Measurements from ENCODE around the gene TSPEAR. TPM values are rescaled to one million over a fixed set of nuclear protein-coding genes. Genes with fewer than 3 reads are reported as not detected.

TSPEAR gene
- total RNA-seq, 1 experiment from 2014 or later: not detected

DNA sequence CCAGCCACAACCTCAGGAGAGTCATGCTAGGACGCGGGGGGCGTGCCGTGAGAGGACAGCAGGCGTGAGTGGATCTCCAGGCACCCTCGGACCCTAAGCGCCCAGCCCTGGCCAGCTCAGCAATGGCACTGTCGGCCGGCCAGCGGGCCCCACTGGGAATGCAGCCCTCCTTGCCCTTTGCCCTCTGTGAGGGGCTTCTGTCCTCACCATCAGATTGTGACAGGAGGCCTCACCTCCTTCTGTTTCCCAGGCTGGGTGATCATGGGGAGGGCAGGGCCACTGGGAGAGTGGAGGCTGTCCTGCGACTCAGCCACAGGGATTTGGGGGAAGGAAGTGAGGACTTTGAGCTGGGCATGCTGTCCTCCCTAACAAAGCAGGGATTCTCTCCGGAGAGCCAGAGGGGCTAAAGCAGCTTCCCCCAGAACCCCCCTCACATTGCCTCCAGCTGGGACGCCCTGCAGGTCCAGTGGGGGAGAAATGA is 262.7 kb downstream of the TSPEAR start:
- no peak overlapping the region for H3K27ac Mint-ChIP-seq (ENCODE audit: unreplicated experiment)
- intact Hi-C loops (cut with micrococcal nuclease; ENCODE audit: unreplicated experiment): no loop called here
- CTCF ChIA-PET: no interaction called here
- no peaks in the 10 kb centered on the region for H3K4me1 Mint-ChIP-seq (ENCODE audit: low read depth, unreplicated experiment)
- no peaks in the 10 kb centered on the region for H3K9me3 Mint-ChIP-seq (ENCODE audit: low read depth, unreplicated experiment)
- TF ChIP-seq CTCF (IDR thresholded peaks at IDR 0.05; ENCODE audit: unreplicated experiment): no peak
- DNase-seq: no peak
- H3K36me3 Mint-ChIP-seq (ENCODE audit: insufficient read depth, unreplicated experiment): peaks cover 6% of the 10 kb centered on the region
- H3K27me3 Mint-ChIP-seq (ENCODE audit: unreplicated experiment): peaks cover 80% of the 10 kb centered on the region
- no peak overlapping the region for H3K4me3 Mint-ChIP-seq (ENCODE audit: low read depth, unreplicated experiment)
- BruUV-seq (replicated peaks): no TSS peak

Other genes starting within 250 kb of the TSPEAR start
- not detected in 2 replicates for gene KRTAP10-1, start 171.4 kb downstream of the TSPEAR start, total RNA-seq (2022)
- not detected in 2 replicates for gene KRTAP10-2, start 160.1 kb downstream of the TSPEAR start, total RNA-seq (2022)
- not detected in 2 replicates for gene KRTAP10-3, start 152.8 kb downstream of the TSPEAR start, total RNA-seq (2022)
- not detected in 2 replicates for gene KRTAP10-4, start 137.8 kb downstream of the TSPEAR start, total RNA-seq (2022)
- not detected in 2 replicates for gene KRTAP10-5, start 131.0 kb downstream of the TSPEAR start, total RNA-seq (2022)
- gene KRTAP10-6, start 119.1 kb downstream of the TSPEAR start, total RNA-seq (2022): not detected in 2 replicates
- gene KRTAP10-7, start 111.0 kb downstream of the TSPEAR start, total RNA-seq (2022): not detected in 2 replicates
- gene KRTAP10-8, start 99.5 kb downstream of the TSPEAR start, total RNA-seq (2022): not detected in 2 replicates
- not detected in 2 replicates for gene KRTAP10-9, start 84.5 kb downstream of the TSPEAR start, total RNA-seq (2022)
- gene KRTAP10-10, start 74.2 kb downstream of the TSPEAR start, total RNA-seq (2022): not detected in 2 replicates
- not detected in 2 replicates for gene KRTAP10-11, start 65.2 kb downstream of the TSPEAR start, total RNA-seq (2022)
- gene KRTAP12-4, start 56.9 kb downstream of the TSPEAR start, total RNA-seq (2022): not detected in 2 replicates
- gene KRTAP12-3, start 53.6 kb downstream of the TSPEAR start, total RNA-seq (2022): not detected in 2 replicates
- not detected in 2 replicates for gene KRTAP12-2, start 44.6 kb downstream of the TSPEAR start, total RNA-seq (2022)
- gene KRTAP12-1, start 29.4 kb downstream of the TSPEAR start, total RNA-seq (2022): not detected in 2 replicates
- not detected in 2 replicates for gene KRTAP10-12, start 14.4 kb downstream of the TSPEAR start, total RNA-seq (2022)
- 61.7 and 70.8 TPM in 2 replicates for gene UBE2G2, start 90.2 kb upstream of the TSPEAR start, total RNA-seq (2022)
- 56.7 and 58.1 TPM in 2 replicates for gene SUMO3, start 106.5 kb upstream of the TSPEAR start, total RNA-seq (2022)
- 135 and 136 TPM in 2 replicates for gene PTTG1IP, start 162.1 kb upstream of the TSPEAR start, total RNA-seq (2022)
- gene ITGB2, start 209.3 kb upstream of the TSPEAR start, total RNA-seq (2022): 0.42 and 0.47 TPM in 2 replicates
- 24.6 and 28.6 TPM in 2 replicates for gene SLX9, start 228.5 kb upstream of the TSPEAR start, total RNA-seq (2022)

All from Calu3 (cell line).